ENCODE data around the gene MTHFD1L.

The MTHFD1L gene

GRCh38 chr6:151101161-151101815 lies 235.8 kb downstream of the MTHFD1L start:
- Histone ChIP-seq H3K36me3 (ENCODE audit: insufficient read depth, low read length) (peaks cover 16% of the 10 kb centered on the region; the same call in 1 of the 2 replicates), H3F3A (ENCODE audit: low read depth) (no peaks in the 10 kb centered on the region)

GRCh38 chr6:151101816-151102694 lies 236.6 kb downstream of the MTHFD1L start:
- Histone ChIP-seq H3K9ac (ENCODE audit: low read depth, low read length, poor library complexity, severe bottlenecking) (no peak overlapping the region), H3K9me2 (replicated peaks; ENCODE audit: low read depth, low read length) (no peaks in the 10 kb centered on the region), H2AFZ (ENCODE audit: low read length) (no peak overlapping the region), H3F3A (ENCODE audit: low read depth) (no peaks in the 10 kb centered on the region), H3K27me3 (ENCODE audit: insufficient read depth, low read length, poor library complexity, severe bottlenecking) (no peaks in the 10 kb centered on the region), H3K4me2 (ENCODE audit: low read depth, low read length, poor library complexity, severe bottlenecking) (no peak overlapping the region), H4K20me1 (ENCODE audit: insufficient read depth, low read length, poor library complexity, severe bottlenecking) (no peaks in the 10 kb centered on the region), H3K4me1 (ENCODE audit: insufficient read depth, low read length, poor library complexity, severe bottlenecking) (no peaks in the 10 kb centered on the region), H3K79me2 (ENCODE audit: insufficient read depth, low read length) (no peaks in the 10 kb centered on the region), H3K9me3 (ENCODE audit: insufficient read depth, low read depth, low read length) (no peaks in the 10 kb centered on the region), H3K36me3 (ENCODE audit: insufficient read depth, low read length) (peaks cover 12% of the 10 kb centered on the region; the same call in 1 of the 2 replicates), H3K4me3 (ENCODE audit: low read length, poor library complexity, severe bottlenecking) (no peak overlapping the region)
- TF ChIP-seq EZH2phosphoT487 (IDR thresholded peaks at IDR 0.05; ENCODE audit: borderline replicate concordance) (no peak), CTCF (conservative IDR thresholded peaks at IDR 0.05; ENCODE audit: low read length) (no peak)

More at GRCh38 chr6:151101161-151101815, 235.8 kb downstream of the MTHFD1L start:
- H3K9me2 ChIP-seq (replicated peaks; ENCODE audit: low read depth, low read length), result no peaks in the 10 kb centered on the region
- no peaks in the 10 kb centered on the region for H3K4me1 ChIP-seq (ENCODE audit: insufficient read depth, low read length, poor library complexity, severe bottlenecking)
- H3K9ac ChIP-seq (ENCODE audit: low read depth, low read length, poor library complexity, severe bottlenecking), result no peak overlapping the region
- no peak for TF ChIP-seq CTCF (conservative IDR thresholded peaks at IDR 0.05; ENCODE audit: low read length)
- TF ChIP-seq EZH2phosphoT487 (IDR thresholded peaks at IDR 0.05; ENCODE audit: borderline replicate concordance), result no peak
- H2AFZ ChIP-seq (ENCODE audit: low read length), result no peak overlapping the region
- H3K27me3 ChIP-seq (ENCODE audit: insufficient read depth, low read length, poor library complexity, severe bottlenecking), result no peaks in the 10 kb centered on the region
- no peaks in the 10 kb centered on the region for H4K20me1 ChIP-seq (ENCODE audit: insufficient read depth, low read length, poor library complexity, severe bottlenecking)
- no peaks in the 10 kb centered on the region for H3K79me2 ChIP-seq (ENCODE audit: insufficient read depth, low read length)
- no peak overlapping the region for H3K4me3 ChIP-seq (ENCODE audit: low read length, poor library complexity, severe bottlenecking)
- H3K4me2 ChIP-seq (ENCODE audit: low read depth, low read length, poor library complexity, severe bottlenecking), result no peak overlapping the region
- H3K9me3 ChIP-seq (ENCODE audit: insufficient read depth, low read depth, low read length), result no peaks in the 10 kb centered on the region

- peaks cover 9% of the 10 kb centered on the region; the same call in 1 of the 2 replicates for H3K36me3 ChIP-seq (ENCODE audit: insufficient read depth, low read length)
- TF ChIP-seq CTCF (conservative IDR thresholded peaks at IDR 0.05; ENCODE audit: low read length) (no peak), EZH2phosphoT487 (IDR thresholded peaks at IDR 0.05; ENCODE audit: borderline replicate concordance) (no peak)
Measured at GRCh38 chr6:151103266-151103665, 237.8 kb downstream of the MTHFD1L start.

More at GRCh38 chr6:151103266-151103665, 237.8 kb downstream of the MTHFD1L start:
- Histone ChIP-seq H3K9me3 (ENCODE audit: insufficient read depth, low read depth, low read length) (no peaks in the 10 kb centered on the region), H2AFZ (ENCODE audit: low read length) (no peak overlapping the region), H3F3A (ENCODE audit: low read depth) (no peaks in the 10 kb centered on the region), H3K4me3 (ENCODE audit: low read length, poor library complexity, severe bottlenecking) (no peak overlapping the region), H3K4me1 (ENCODE audit: insufficient read depth, low read length, poor library complexity, severe bottlenecking) (no peaks in the 10 kb centered on the region), H3K9ac (ENCODE audit: low read depth, low read length, poor library complexity, severe bottlenecking) (no peak overlapping the region), H3K4me2 (ENCODE audit: low read depth, low read length, poor library complexity, severe bottlenecking) (no peak overlapping the region), H3K27me3 (ENCODE audit: insufficient read depth, low read length, poor library complexity, severe bottlenecking) (no peaks in the 10 kb centered on the region), H4K20me1 (ENCODE audit: insufficient read depth, low read length, poor library complexity, severe bottlenecking) (no peaks in the 10 kb centered on the region), H3K9me2 (replicated peaks; ENCODE audit: low read depth, low read length) (no peaks in the 10 kb centered on the region), H3K79me2 (ENCODE audit: insufficient read depth, low read length) (no peaks in the 10 kb centered on the region)
